ENCODE measurements around the gene INTS1.

The INTS1 gene

DNA sequence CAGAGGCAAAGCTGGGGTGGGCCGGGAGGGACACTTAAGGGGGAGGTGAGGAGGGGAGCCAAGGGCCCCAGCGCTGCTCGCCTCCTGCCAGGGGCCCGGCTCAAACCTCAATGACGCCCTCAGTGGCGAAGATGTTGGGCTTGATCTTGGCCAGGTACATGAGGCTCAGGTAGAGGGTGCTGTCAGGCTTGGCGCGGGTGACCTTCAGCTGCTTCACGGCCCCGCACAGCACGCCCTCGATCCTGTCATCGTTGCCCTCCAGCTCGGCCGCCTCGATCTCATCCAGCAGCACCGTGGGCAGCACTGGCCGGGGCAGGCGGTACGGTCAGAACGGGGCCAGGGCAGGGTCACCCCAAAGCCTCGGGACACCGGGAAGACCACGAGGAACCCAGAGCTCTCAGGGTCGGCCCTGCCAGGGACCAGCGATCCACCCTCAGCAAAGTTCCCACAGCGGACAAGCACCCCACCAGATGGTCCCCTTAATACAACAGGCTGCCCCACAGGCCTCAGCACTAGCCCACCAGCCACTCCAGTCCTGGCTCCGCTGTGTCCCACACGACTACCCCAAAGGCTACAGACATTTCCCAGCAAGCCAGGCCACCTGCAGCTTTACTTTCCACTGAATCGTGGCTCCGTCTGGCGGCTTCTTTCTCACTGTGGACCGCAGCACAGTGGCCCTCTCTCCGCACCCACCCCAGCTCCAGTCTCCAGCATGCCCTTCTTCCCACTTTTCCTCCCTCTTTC is 4.0 kb downstream of the INTS1 start:
- H3K36me3 ChIP-seq (ENCODE audit: control insufficient read depth in 1 of 2, insufficient read depth in 2 of 2, low read depth in 1 of 2, low read length in 2 of 2): peaks cover 50 to 76% of the 10 kb centered on the region in 2 experiments
- peaks cover 35% of the 10 kb centered on the region for H3K79me1 ChIP-seq (replicated peaks; ENCODE audit: low read length, poor library complexity, severe bottlenecking)
- H3K27me3 ChIP-seq (ENCODE audit: control insufficient read depth in 1 of 2, insufficient read depth in 1 of 2, low read length in 2 of 2): no peaks in the 10 kb centered on the region
- 97% methylated on average over 34 of the region's 34 CpGs for WGBS
- no peak overlapping the region for H3K4me3 ChIP-seq (ENCODE audit: insufficient read depth in 1 of 2, low read depth in 1 of 2, low read length in 2 of 2)
- H2AFZ ChIP-seq (ENCODE audit: low read depth, low read length): no peak overlapping the region
- H3K18ac ChIP-seq (ENCODE audit: low read depth in 1 of 2, low read length in 2 of 2): no peak overlapping the region
- H2AK5ac ChIP-seq (ENCODE audit: low read length, severe bottlenecking): no peak overlapping the region
- no peak overlapping the region for H3K27ac ChIP-seq (ENCODE audit: low read length, poor library complexity, severe bottlenecking)
- no peak overlapping the region for H2BK5ac ChIP-seq (ENCODE audit: low read depth, low read length, poor library complexity, severe bottlenecking)
- H3K4me1 ChIP-seq (ENCODE audit: control insufficient read depth, insufficient read depth, low read depth, low read length): peaks cover 18% of the 10 kb centered on the region
- H3K9ac ChIP-seq (ENCODE audit: low read length): no peak overlapping the region
- no peak overlapping the region for H3K23ac ChIP-seq (ENCODE audit: low read length in 2 of 2)
- no peak overlapping the region for H3K14ac ChIP-seq (ENCODE audit: low read length in 2 of 2)
- no peak overlapping the region for H2BK12ac ChIP-seq (ENCODE audit: low read length in 2 of 2)
- H2BK15ac ChIP-seq (ENCODE audit: low read depth, poor library complexity, severe bottlenecking): no peak overlapping the region
- no peak overlapping the region for H3K4ac ChIP-seq (ENCODE audit: low read depth in 1 of 2, low read length in 2 of 2)
- DNase-seq: no peak
- H4K91ac ChIP-seq (ENCODE audit: low read length): no peak overlapping the region
- H3K9me3 ChIP-seq (ENCODE audit: control insufficient read depth, low read length): no peaks in the 10 kb centered on the region
- H4K8ac ChIP-seq (ENCODE audit: low read length): no peak overlapping the region
- no peak overlapping the region for H2BK120ac ChIP-seq (ENCODE audit: low read depth, low read length)
- no peak overlapping the region for H3K4me2 ChIP-seq (ENCODE audit: low read length, poor library complexity, severe bottlenecking)

DNA sequence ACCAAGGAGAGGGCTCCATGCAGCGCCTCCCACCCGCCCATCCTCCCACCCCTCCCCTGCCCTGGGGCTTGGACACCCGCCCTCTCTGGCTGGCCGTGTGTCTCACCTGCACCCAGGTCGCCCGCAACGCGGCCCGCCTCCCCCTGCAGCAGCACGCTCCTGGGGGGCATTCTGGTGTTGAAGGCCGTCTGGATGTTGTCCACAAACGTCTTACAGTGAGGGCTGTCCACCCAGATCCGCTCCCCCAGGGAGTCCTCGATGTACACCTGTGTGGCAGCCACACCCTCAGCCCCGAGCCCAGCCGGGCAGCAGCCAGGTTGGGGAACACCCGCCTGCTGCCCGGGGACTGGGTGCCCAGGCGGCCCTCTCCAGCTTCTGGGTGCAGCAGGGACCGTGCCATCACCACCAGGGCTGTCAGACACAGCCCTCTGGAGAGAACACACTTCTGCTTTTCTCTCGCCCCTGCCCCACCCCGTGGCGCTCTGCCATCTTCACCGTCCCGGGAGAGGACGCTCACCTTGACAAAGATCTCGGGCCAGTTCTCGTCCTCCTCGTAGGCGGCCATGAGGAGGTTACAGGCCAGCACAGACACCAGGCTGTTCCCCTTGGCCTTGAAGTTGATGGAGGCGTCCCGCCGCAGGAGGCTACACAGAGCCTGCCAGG is 4.7 kb downstream of the INTS1 start:
- Histone ChIP-seq H3K14ac (ENCODE audit: low read length in 2 of 2) (no peak overlapping the region), H2AFZ (ENCODE audit: low read depth, low read length) (no peak overlapping the region), H3K79me1 (replicated peaks; ENCODE audit: low read length, poor library complexity, severe bottlenecking) (peaks cover 35% of the 10 kb centered on the region), H2AK5ac (ENCODE audit: low read length, severe bottlenecking) (no peak overlapping the region), H3K4ac (ENCODE audit: low read depth in 1 of 2, low read length in 2 of 2) (no peak overlapping the region), H3K23ac (ENCODE audit: low read length in 2 of 2) (no peak overlapping the region), H2BK15ac (ENCODE audit: low read depth, poor library complexity, severe bottlenecking) (no peak overlapping the region), H2BK5ac (ENCODE audit: low read depth, low read length, poor library complexity, severe bottlenecking) (no peak overlapping the region), H3K4me2 (ENCODE audit: low read length, poor library complexity, severe bottlenecking) (no peak overlapping the region), H3K27me3 (ENCODE audit: control insufficient read depth in 1 of 2, insufficient read depth in 1 of 2, low read length in 2 of 2) (no peaks in the 10 kb centered on the region), H3K18ac (ENCODE audit: low read depth in 1 of 2, low read length in 2 of 2) (no peak overlapping the region), H2BK120ac (ENCODE audit: low read depth, low read length) (no peak overlapping the region), H3K36me3 (ENCODE audit: control insufficient read depth in 1 of 2, insufficient read depth in 2 of 2, low read depth in 1 of 2, low read length in 2 of 2) (peaks cover 50 to 83% of the 10 kb centered on the region in 2 experiments), H3K9ac (ENCODE audit: low read length) (no peak overlapping the region), H3K27ac (ENCODE audit: low read length, poor library complexity, severe bottlenecking) (no peak overlapping the region), H3K9me3 (ENCODE audit: control insufficient read depth, low read length) (no peaks in the 10 kb centered on the region), H3K4me3 (ENCODE audit: insufficient read depth in 1 of 2, low read depth in 1 of 2, low read length in 2 of 2) (no peak overlapping the region), H4K8ac (ENCODE audit: low read length) (no peak overlapping the region), H3K4me1 (ENCODE audit: control insufficient read depth, insufficient read depth, low read depth, low read length) (peaks cover 18% of the 10 kb centered on the region), H2BK12ac (ENCODE audit: low read length in 2 of 2) (no peak overlapping the region), H4K91ac (ENCODE audit: low read length) (no peak overlapping the region)
- 97% methylated on average over 32 of the region's 33 CpGs for WGBS
- DNase-seq: no peak

DNA sequence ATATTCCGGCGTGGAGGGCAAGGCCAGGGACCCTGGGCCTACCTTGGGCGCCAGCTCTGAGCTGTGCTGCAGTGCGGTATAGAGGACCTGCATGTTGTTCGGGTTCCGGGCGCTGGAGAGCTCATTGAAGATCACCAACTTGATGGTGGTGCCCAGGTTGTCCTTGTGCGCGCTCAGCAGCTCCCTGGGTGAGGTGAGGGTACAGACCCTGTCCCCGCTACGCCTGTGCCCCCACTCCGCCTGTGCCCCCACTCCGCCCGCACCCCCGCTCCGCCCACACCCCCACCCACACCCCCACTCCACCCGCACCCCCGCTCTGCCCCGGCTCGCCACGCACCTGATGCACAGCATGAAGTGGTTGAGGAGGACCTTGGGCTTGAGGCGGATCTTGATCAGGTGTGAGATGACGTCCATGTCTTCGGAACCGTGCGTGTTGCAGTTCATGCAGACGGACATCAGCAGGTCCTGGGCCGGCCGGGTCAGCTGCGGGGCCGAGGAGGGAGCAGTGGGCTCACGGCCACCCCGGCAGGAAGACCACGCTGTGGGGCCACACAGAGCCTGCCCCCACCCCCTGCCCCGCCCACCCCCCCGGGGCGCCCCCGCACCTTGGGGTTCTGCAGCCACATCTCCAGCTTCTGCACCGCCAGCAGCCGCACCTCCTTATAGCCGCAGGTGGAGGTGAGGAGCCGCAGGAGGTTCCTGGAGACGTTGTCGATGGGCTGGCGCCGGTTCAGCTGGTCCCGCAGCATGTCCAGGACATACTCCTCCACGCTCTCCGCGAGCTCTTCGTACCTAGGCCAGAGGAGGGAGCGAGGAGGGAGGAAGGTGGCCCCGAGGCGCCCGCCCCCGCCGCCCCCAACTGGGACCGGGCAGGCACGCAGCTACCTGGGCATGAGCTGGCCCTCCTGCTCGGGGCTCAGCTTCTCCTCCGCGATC is 5.6 kb downstream of the INTS1 start:
- Histone ChIP-seq H3K27me3 (ENCODE audit: control insufficient read depth in 1 of 2, insufficient read depth in 1 of 2, low read length in 2 of 2) (no peaks in the 10 kb centered on the region), H4K8ac (ENCODE audit: low read length) (no peak overlapping the region), H2BK5ac (ENCODE audit: low read depth, low read length, poor library complexity, severe bottlenecking) (no peak overlapping the region), H3K18ac (ENCODE audit: low read depth in 1 of 2, low read length in 2 of 2) (no peak overlapping the region), H2AFZ (ENCODE audit: low read depth, low read length) (no peak overlapping the region), H4K91ac (ENCODE audit: low read length) (no peak overlapping the region), H3K36me3 (ENCODE audit: control insufficient read depth in 1 of 2, insufficient read depth in 2 of 2, low read depth in 1 of 2, low read length in 2 of 2) (peaks cover 50 to 92% of the 10 kb centered on the region in 2 experiments), H2AK5ac (ENCODE audit: low read length, severe bottlenecking) (no peak overlapping the region), H2BK15ac (ENCODE audit: low read depth, poor library complexity, severe bottlenecking) (no peak overlapping the region), H3K9me3 (ENCODE audit: control insufficient read depth, low read length) (no peaks in the 10 kb centered on the region), H2BK12ac (ENCODE audit: low read length in 2 of 2) (no peak overlapping the region), H3K4me3 (ENCODE audit: insufficient read depth in 1 of 2, low read depth in 1 of 2, low read length in 2 of 2) (no peak overlapping the region), H3K27ac (ENCODE audit: low read length, poor library complexity, severe bottlenecking) (no peak overlapping the region), H3K4ac (ENCODE audit: low read depth in 1 of 2, low read length in 2 of 2) (no peak overlapping the region), H3K4me2 (ENCODE audit: low read length, poor library complexity, severe bottlenecking) (no peak overlapping the region), H3K23ac (ENCODE audit: low read length in 2 of 2) (no peak overlapping the region), H3K9ac (ENCODE audit: low read length) (no peak overlapping the region), H3K4me1 (ENCODE audit: control insufficient read depth, insufficient read depth, low read depth, low read length) (peaks cover 15% of the 10 kb centered on the region), H2BK120ac (ENCODE audit: low read depth, low read length) (no peak overlapping the region), H3K79me1 (replicated peaks; ENCODE audit: low read length, poor library complexity, severe bottlenecking) (peaks cover 36% of the 10 kb centered on the region), H3K14ac (ENCODE audit: low read length in 2 of 2) (no peak overlapping the region)
- DNase-seq: no peak
- 97% methylated on average over 33 of the region's 62 CpGs for WGBS

Data from mesenchymal stem cell (in vitro differentiated cells and primary cell).